Activated CD4-positive, alpha-beta T cell treated with anti-CD3 and anti-CD28 coated beads for 1 hour (primary cell): ENCODE data around the gene MXD4.
"Not testable (repeated sequence)": the region's sequence is repeated elsewhere in the genome, so short reads cannot be mapped to it uniquely, and the experiment has no call there.

Source experiments
- DNase-seq: peaks from one replicate; pipeline ENCODE4 v3.0.0-alpha.2; 2020

The MXD4 gene

DNA sequence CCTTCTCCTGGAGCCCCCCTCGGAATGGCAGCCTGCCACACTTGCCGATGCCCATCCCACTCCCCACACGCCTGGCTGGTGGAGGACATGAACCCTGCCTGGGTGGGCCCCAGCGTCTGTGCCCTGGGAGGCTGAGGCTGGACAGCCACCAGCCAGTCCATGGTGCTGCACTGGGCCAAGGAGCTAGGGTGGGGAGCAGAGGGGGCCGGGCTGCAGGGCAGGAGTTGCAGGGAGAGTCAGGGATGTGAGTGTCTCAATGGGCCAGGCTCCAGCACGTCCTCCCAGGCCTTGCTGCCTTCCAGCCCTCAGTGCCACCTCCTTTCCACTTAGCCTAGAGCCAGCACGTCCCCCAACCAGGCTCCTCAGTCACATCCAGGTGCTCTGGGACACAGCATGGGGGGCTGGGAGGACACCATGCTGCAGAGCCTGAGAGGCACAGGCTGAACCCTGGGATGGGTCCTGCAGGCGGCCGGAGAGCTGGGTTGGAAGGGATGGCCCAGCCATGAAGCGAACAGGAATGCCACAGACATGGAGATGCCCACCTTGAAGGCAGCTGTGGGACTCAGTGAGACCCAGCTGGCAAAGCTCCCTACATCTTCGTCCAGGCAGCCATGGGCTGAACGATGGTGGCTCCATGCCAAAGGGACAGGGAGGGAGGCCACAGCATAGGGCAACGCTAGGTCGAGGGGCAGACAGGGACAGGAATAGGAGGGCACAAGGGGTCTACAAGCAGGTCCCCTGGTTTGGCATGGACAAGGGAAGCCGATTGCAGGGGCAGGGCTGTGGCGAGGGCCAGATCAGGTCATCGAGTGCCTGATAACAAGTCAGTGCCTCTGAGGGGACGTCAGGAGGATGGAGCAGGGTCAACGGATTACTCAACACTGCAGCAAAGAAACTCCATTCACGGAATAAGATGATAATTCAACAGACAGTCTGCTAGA is 30.1 kb upstream of the MXD4 start:
- no peak for DNase-seq

DNA sequence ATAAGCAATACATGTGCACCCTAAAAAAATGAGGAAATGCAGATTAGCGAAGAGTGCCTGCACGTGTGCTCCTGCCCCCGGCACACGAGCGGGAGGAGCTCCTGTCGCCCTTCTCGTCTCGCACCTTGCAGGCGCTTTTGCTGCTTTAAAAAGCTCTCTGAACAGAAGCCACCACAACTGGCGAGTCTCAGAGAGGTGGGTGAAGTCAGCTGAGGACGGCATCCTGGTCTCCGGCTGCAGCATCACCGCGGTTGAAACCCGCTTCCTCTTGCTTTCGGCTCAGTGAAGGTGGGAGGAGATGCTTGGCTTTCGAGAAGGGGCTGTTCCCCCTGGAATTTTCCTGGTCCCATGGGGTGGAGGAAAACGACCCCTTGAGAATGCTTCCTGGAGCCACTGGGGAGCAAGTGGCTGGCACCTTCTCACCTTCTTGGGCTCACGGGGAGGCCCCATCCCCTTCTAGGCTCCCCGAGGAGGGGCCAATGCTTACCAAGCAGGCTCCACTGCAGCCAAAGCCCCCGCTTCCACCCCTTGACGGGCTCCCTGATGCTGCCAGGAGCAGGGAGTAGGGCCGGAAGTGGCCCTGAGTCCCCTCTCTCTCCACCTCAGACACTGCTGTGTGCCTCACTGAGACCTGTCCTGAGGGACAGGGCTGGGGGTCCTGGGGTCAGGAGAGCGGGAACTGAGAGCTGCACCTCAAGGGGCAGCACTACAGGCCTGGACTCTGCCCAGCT is 29.2 kb upstream of the MXD4 start:
- peak; percentile 40 for DNase-seq

GRCh38 chr4:2290488-2290887 is 28.6 kb upstream of the MXD4 start:
- no peak for DNase-seq

- peak; percentile 6 for DNase-seq
These were observed 28.0 kb upstream of the MXD4 start for GRCh38 chr4:2289955-2290333.

GRCh38 chr4:2289311-2289954 is 27.5 kb upstream of the MXD4 start:
- DNase-seq, result peak; percentile 6

DNA sequence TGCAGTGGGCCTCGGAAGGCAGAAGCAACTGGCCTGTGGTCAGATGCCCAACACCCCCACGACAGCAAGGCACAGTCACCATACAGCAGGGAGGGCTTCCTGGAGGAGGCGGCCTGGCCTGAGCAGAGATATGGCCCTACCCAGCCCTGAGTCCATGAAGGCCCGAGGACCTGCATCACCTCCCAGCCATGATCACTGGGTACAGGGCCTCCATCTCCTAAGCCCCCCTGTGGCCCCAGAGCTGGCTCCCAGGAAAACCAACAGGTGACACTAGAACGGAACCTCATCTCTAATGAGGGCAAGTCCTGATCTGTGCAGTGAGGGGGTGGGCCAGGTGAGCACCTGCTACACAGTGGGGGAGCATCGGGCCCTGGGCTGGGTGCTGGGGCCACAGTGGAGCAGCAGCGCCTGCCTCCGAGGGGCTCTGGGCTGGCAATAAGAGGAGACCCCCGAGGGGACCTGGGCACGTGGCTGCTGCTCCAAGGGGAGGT is 26.2 kb upstream of the MXD4 start:
- DNase-seq, result no peak

DNA sequence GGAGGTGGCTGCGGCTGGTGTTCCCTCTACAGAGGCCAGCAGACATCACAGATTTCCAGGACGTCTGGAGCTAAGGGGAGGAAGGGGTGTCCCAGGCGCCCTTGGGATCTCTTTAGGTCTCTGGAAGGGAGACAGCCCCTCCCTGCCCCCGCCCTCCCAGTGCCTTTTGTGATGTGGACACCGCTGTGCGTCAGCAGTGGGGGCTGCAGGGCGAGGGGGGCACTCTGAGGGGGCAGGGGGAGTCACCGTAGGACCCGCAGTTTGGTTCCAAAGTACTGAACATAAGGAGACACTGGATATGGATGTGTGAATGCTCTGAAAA is 25.6 kb upstream of the MXD4 start:
- DNase-seq, result no peak

GRCh38 chr4:2286904-2287593 is 25.1 kb upstream of the MXD4 start:
- DNase-seq, result no peak

GRCh38 chr4:2285613-2286381 is 23.9 kb upstream of the MXD4 start:
- no peak for DNase-seq

DNA sequence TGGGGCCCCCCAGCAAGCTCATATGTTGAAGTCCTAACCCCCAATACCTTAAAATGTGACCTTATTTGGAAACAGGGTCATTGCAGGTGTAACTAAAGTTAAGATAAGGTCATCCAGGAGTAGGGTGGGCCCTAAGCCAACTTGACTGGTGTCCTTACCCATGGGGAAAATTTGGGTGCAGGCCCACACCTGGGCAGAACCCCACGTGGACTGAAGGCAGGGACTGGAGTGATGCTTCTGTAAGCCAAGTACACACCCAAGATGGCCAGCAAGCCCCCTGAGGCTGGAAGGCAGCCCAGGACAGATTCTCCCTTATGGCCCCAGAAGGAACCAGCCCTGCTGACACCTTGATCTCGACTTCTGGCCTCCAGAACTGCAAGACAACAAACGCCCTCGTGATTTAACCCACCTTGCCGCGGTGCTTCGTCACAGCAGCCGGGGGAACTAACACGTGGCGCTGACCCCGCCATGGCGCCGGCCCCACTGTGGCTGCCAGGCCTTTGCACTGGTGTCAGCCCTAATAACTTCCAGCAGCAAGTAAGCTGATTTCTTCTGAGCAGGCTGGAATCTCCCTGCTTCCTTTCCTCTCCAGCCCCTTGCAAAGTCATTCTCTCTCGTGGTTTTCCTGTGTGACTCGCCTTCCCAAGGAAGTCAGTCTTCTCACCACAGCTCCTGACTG is 23.2 kb upstream of the MXD4 start:
- DNase-seq, result no peak

DNA sequence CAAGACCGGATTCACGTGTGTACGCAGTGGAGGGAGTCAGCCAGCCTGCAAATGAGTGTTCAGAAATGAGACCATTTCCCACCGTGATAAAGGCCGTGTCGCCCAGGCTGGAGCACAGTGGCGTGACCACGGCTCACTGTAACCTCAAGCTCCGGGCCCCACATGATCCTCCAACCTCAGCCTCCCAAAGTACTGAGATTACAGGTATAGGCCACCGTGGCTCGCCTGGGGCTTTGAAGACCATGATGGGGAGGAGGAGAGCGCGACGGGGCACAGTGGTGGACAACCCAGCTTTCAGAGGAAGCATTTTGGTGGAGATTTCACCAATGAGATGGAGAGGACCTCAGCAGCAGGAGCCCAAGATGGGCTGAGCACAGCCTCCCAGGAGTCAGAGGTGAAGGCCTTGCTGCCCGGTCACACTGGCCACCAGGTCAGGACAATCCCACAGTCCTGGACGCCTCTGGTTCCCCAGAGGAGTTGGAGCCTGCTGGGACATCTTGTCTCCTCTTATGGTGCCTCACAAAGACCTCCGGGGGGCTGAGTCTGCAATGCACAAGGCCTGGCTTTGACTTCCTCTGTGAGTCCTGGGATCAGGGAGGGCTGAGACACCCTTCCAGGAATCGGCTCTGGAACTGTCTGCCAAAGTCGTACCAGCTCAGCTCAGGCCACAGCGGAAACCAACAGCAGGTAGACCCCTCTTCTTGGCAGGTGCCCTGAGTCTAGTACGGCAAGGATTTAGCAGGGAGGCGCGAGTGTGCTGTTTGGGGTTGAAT is 22.4 kb upstream of the MXD4 start:
- DNase-seq, result no peak

DNA sequence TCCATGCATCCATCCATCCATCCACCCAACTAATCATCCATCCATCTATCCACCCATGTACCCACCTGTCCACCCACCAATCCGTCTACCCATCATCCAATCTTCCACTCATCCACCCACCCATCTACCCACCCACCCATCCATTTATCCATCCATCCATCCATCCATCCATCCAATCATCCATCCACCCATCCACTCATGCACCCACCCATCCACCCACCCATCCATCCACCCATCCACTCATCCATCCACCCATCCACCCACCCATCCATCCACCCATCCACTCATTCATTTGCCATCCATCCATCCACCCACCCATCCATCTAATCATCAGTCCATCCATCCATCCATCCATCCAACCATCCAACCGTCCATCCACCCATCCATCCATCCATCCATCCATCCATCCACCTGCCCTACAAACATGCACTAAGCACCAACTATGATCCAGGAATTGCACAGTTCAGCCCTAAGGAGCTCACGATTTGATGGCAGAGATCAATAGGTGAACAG is 21.3 kb upstream of the MXD4 start:
- DNase-seq, result no peak

DNA sequence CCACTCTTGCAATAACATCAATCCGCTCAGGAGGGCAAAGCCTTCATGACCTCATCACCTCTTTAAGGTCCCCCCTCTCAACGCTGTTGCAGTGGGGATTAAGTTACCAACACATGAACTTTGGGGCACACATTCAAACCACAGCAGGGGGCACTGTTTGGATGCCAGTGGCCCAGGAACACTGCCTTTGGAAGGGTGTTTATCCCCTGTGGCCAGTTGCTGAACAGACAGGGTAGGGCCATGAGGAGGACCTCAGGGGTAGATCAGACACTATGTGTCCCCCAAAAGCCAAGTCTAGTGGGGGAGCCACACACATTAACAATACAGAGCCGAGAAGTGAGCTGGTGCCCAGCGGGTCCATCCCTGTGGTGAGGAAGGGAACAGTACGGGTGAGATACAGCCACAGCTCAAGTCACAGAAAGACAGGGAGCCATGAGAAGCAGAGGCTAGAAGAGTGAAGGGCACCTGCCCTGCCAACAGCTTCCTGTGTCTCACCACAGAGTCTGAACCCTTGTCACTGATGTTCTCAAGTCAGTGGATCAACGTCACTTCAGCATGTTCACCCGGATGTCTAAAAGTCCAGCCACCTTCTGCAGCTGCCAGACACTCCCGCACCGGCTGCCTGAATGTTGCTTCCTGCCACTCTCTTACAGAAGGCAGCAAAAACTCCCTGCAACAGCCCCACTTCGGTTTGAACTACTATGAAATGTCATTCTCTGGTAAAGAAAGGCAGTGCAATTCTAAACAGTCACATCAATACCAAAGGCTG is 19.9 kb upstream of the MXD4 start:
- peak; percentile 66 for DNase-seq

DNA sequence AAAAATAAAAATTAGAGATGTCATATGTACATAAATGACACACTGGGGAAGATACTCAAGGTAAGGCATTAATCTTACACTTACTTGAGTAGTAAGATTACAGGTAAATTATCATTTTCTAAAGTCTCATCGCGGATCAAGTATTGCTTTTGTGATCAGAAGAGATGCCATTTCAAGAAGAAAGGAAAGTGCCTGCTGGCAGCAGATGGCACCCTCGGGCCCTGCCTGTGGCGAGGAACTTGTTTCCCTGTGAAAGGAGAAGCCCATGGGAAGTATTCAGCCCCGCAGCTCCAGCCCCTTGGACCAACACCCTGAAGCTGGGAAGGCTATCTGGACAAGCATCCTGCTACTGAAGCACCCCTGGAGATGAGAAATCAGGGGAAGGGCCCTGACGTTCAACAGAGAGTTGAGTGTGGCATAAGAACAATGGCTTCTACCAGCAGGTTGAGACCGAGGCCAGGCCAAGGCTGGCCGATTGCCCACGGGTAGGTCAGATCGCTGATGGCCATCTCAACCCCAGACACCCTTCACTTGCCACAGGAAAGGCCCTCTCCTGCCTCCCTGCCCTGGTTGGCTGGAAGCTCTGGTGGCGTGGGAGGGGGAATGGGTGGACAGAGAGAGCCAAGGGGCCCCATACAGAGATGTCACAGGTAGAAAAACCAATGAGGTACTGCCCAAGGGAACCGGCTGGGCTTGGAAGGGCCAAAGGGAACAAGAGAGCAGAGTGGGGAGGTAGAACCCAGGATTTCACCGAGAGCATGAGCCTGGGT is 18.8 kb upstream of the MXD4 start:
- DNase-seq, result no peak

GRCh38 chr4:2277956-2278355 is 16.0 kb upstream of the MXD4 start:
- no peak for DNase-seq

- no peak for DNase-seq
These were observed 14.8 kb upstream of the MXD4 start for GRCh38 chr4:2276581-2277325.

- DNase-seq, result no peak
These were observed 13.8 kb upstream of the MXD4 start for GRCh38 chr4:2275546-2276251.

GRCh38 chr4:2275044-2275397 is 13.1 kb upstream of the MXD4 start:
- DNase-seq, result not testable (repeated sequence)
